Spleen (tissue), 7 donors: ENCODE measurements around the gene GATAD2A.

Experiments
- POLR2A ChIP-seq, 3 donors: fragments of 450-650 bp; IDR thresholded peaks; one replicate each; pipeline ENCODE4 v1.5.1; 2017; ENCODE audit warnings: antibody characterized with exemption in 3 of 3, mild to moderate bottlenecking in 1 of 3
- POLR2AphosphoS5 ChIP-seq, 3 donors: sonication (generic); formaldehyde crosslinking; IDR thresholded peaks; one replicate each; pipeline ENCODE4 v1.5.1; 2017; ENCODE audit warnings: antibody characterized with exemption in 3 of 3
- TF ChIP-seq, protein P1 (sequence below), 11 experiments: fragments of 200-600 bp in 7 of 11; fragments of 450-650 bp in 4 of 11; sonication (generic) in 4 of 11; IDR thresholded peaks in 8 of 11; conservative IDR thresholded peaks in 3 of 11; 1 replicate in 7 of 11; 2 replicates in 4 of 11; pipeline versions ENCODE4 v1.4.0 to v1.8.0; 2016 to 2021; ENCODE audit warnings: antibody characterized with exemption in 11 of 11, inconsistent platforms in 4 of 11, mild to moderate bottlenecking in 1 of 11
- donor health status: DM: no; HTN: no; CAD: no; lungs with moderate emphysema.
- donor health status: DM: no; HTN: no; CAD: no.
- donor health status: DM: no; HTN: no; CAD: no.

GRCh38 chr19:19544257-19544953 is 138.9 kb downstream of the GATAD2A start:
- TF ChIP-seq, protein P1, sequence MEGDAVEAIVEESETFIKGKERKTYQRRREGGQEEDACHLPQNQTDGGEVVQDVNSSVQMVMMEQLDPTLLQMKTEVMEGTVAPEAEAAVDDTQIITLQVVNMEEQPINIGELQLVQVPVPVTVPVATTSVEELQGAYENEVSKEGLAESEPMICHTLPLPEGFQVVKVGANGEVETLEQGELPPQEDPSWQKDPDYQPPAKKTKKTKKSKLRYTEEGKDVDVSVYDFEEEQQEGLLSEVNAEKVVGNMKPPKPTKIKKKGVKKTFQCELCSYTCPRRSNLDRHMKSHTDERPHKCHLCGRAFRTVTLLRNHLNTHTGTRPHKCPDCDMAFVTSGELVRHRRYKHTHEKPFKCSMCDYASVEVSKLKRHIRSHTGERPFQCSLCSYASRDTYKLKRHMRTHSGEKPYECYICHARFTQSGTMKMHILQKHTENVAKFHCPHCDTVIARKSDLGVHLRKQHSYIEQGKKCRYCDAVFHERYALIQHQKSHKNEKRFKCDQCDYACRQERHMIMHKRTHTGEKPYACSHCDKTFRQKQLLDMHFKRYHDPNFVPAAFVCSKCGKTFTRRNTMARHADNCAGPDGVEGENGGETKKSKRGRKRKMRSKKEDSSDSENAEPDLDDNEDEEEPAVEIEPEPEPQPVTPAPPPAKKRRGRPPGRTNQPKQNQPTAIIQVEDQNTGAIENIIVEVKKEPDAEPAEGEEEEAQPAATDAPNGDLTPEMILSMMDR (IDR thresholded peaks at IDR 0.05 in 8 of 11, conservative IDR thresholded peaks at IDR 0.05 in 3 of 11), result no peak
- TF ChIP-seq POLR2A (IDR thresholded peaks at IDR 0.05), result no peak
- no peak for TF ChIP-seq POLR2AphosphoS5 (IDR thresholded peaks at IDR 0.05)
